ENCODE measurements around the gene XPO1.
"Not testable (repeated sequence)": the region's sequence is repeated elsewhere in the genome, so short reads cannot be mapped to it uniquely, and the experiment has no call there.

XPO1 gene

GRCh38 chr2:61538200-61538919, at the start of gene XPO1:
Gene XPO1, minus strand, starts transcription at chr2:61538356. Its CDS starts 4,459 bp downstream, at chr2:61533897.
- DNase-seq (ENCODE audit: low read depth in 2 of 2), result peak; percentile 99 to 100

- DNase-seq (ENCODE audit: low read depth in 2 of 2), result not testable (repeated sequence)
These were observed 48.8 kb upstream of the XPO1 start for GRCh38 chr2:61586928-61587327.

GRCh38 chr2:61585383-61585782, 47.2 kb upstream of the XPO1 start:
- no peak for DNase-seq (ENCODE audit: low read depth in 2 of 2)

- not testable (repeated sequence) for DNase-seq (ENCODE audit: low read depth in 2 of 2)
These were observed 46.2 kb upstream of the XPO1 start for GRCh38 chr2:61584368-61584767.

- no peak for DNase-seq (ENCODE audit: low read depth in 2 of 2)
These were observed 44.0 kb upstream of the XPO1 start for GRCh38 chr2:61582165-61582564.

DNA sequence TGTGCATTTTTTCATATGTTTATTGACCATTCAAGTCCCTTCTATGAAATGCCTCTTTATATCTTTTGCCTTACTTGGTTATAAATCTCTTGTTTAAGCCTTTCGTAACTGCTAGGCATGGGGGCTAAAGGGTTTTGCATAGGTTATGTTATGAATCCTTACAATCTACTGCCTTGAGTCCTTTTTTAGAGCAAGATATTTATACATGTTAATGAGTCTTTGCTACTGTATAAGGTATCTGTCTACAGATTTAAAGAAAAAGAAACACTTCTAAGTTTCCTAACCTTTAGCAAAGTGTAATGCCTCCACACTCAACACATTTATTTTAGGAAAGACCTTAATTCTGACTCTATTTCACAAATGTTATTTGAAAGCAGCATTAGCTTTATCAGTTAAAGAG, 43.6 kb upstream of the XPO1 start:
- DNase-seq (ENCODE audit: low read depth in 2 of 2), result no peak

DNA sequence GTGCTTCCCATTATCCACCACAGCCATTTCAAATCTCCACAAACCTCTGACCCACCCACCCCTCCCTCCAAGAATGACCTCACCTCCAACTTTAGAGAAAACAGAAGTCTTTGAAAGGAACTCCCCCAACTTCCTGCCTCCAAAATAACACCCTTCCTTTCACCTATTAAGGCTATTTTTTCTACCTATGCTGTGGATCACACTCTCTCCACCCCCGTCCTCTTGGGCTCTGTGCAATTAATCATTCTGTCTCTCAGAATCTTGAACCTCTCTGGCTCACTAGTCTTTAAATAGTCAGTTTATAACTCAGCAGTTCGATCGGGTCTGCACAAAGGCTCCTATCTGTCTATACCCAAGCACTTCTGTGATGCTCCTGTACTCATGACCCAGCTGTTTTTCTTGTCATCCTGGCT, 37.3 kb upstream of the XPO1 start:
- no peak for DNase-seq (ENCODE audit: low read depth in 2 of 2)

DNA sequence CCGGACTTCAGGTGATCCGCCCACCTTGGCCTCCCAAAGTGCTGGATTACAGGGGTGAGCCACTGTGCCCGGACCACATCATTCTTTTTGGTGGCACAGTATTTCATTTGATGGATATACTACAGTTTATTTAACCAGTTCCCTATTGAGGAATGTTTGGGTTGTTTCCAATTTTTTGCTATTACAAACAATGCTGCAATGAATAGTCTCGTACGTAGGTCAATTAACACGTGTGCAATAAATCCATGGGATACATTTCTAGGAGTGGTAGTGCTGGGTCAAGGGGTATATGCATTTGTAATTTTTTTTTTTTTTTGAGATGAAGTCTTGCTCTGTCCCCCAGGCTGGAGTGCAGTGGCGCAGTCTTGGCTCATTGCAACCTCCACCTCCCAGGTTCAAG, 28.4 kb upstream of the XPO1 start:
- DNase-seq (ENCODE audit: low read depth in 2 of 2), result no peak

DNA sequence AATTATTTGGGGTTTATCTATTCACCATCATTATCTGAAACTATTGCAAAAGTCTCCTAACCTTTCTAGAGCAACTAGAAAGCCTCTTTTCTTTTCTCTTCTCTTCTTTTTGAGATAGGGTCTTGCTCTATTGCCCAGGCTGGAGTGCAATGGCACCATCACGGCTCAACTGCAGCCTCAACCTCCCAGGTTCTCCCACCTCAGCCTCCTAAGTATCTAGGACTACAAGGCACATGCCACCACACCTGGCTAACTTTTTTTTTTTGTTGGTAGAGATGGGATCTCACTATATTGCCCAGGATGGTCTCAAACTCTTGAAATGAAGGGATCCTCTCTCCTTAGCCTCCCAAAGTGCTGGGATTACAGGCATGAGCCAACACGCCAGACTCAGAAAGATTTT, 24.5 kb upstream of the XPO1 start:
- DNase-seq (ENCODE audit: low read depth in 2 of 2), result no peak

GRCh38 chr2:61558160-61558559, 20.0 kb upstream of the XPO1 start:
- DNase-seq (ENCODE audit: low read depth in 2 of 2), result no peak

DNA sequence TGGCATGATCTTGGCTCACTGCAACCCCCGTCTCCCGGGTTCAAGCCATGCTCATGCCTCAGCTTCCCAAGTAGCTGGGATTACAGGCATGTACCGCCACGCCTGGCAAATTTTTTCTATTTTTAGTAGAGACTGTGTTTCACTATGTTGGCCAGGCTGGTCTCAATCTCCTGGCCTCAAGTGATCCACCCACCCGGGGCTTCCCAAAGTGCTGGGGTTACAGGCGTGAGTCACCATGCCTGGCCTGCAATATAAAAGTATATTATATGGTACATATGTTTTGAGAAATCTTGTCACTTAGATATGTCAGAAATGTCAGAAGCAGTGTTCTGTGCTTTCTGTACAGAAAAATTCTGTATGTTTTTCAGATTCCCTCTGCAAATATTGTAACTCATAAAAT, 19.2 kb upstream of the XPO1 start:
- DNase-seq (ENCODE audit: low read depth in 2 of 2), result no peak

- no peak for DNase-seq (ENCODE audit: low read depth in 2 of 2)
These were observed 16.4 kb upstream of the XPO1 start for GRCh38 chr2:61554604-61555003.

GRCh38 chr2:61550375-61551209, 12.4 kb upstream of the XPO1 start:
- no peak for DNase-seq (ENCODE audit: low read depth in 2 of 2)

- no peak for DNase-seq (ENCODE audit: low read depth in 2 of 2)
These were observed 11.4 kb upstream of the XPO1 start for GRCh38 chr2:61549546-61549945.

GRCh38 chr2:61543062-61543461, 4.9 kb upstream of the XPO1 start:
- no peak for DNase-seq (ENCODE audit: low read depth in 2 of 2)

DNA sequence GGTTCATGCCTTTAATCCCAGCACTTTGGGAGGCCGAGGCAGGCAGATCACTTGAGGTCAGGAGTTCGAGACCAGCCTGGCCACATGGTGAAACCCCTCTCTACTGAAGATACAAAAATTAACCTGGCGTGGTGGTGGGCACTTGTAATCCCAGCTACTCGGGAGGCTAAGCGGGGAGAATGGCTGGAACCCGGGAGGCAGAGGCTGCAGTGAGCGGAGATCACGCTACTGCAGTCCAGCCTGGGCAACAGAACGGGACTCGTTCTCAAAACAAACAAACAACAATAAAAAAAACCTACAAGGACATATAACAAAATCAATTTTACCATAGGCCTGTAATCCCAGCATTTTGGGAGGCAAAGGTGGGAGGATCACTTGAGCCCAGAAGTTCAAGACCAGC, 2.0 kb upstream of the XPO1 start:
- DNase-seq (ENCODE audit: low read depth in 2 of 2), result not testable (repeated sequence)

DNA sequence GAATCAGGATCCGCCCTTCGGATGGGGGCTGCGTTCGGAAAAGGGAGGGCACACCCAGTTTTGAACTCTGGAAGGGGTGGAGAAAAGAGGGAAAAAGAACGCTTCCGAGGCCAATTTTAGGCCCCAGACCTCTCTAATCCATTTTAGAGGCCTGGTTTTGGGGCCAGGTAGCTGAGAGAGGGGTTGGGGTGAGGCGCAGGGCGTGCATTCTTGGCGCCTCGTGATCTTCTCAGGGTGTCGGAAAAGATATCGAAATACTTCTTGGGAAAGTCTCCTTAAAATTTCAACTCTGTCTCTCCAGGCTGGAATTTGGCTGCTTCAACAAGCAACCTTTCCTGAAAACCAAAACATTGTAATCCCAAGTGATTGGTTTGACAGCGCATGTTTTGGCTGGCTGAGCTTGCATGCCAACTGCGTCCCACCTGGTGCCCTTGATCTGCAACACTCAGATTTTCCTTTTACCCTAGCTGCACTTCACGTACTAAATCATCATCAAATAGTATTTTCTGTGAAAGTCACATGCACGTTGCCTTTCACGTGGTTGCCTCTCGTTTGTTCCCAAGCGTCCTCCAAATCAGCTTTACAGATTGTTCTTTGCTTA, 864 bp upstream of the XPO1 start:
- peak; percentile 35 to 37 for DNase-seq (ENCODE audit: low read depth in 2 of 2)

DNA sequence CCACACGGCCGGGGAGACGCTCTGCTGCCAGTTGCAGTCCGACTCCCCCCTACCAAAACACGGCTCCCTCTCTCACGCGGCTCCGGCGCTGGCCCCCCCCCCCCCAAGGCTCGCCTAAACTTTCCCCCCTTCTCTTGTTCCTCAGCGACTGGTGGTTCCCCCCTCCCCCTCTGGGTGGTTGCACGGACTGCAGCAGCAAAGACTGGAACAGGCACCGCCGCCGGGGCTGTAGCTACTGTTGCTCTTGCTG, 281 bp downstream of the XPO1 start:
- DNase-seq (ENCODE audit: low read depth in 2 of 2), result no peak

DNA sequence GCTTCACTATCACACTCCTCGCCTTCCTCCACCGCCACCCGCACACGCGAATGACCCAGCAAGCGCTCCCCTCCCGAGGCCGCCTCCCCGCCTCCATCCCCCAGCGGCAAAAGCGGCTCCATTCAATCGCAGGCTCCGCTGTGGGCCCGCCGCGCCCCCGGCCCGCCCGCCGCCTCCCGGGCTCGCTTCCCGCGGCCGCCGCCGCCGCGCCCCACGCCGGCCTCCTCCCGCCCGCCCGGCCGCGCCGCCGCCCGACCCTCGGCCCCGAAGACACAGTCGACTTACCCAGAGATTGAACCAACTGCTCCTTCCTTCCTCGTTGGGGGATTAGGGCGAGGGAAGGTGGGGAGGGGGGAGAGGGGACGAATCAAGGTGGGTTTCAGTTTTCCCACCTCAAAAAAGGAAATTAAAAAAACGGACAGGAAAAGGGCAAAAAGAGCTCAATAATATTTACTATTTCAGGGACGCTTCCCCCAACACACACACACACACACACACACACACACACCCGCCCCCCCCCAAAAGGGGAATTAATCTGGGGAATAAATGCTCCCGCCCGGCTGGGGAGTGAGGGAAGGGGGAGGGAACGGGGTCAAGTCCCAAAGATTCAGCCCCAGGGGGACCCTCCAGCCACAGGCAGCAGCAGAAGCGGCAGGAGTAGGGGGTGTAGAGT, 743 bp downstream of the XPO1 start:
- DNase-seq (ENCODE audit: low read depth in 2 of 2), result peak in 1 of 2 experiments; percentile 17

- DNase-seq (ENCODE audit: low read depth in 2 of 2), result peak; percentile 71 to 77
These were observed 1.4 kb downstream of the XPO1 start for GRCh38 chr2:61536572-61537276.

DNA sequence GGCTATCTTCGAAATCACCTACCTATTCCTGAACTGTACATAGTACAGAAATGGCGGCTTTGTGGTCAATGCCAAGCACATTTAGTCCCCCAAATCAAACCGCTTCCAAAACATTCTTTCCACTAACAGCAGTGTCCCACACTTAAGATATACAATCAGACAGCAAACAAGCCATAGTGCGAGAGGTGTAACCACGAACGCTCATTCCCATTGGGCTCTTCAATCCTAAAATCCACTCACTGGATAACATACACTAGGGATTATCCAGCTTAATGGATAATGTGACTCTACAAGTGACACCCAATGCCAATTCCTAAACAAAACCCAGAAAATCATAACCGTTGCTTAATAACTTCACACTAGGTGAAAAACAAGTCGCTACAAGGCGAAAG, 2.0 kb downstream of the XPO1 start:
- DNase-seq (ENCODE audit: low read depth in 2 of 2), result no peak

DNA sequence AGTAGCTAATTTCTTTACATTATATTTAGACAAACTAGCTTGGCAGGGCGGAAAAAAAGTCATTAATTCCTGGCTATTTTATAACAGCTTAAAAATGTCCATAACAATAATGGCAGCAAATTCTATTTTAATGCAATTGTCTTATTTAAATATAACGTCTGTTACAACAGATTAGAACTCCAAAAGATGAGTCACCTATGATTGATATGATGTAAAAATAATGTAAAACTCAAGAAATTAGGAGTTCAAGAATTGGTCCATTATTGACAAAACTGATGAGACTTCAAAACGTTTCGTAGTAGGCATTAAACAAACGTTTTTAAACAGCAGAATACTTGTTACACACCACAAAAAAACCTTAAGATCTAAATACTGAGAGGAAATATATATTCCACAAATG, 2.7 kb downstream of the XPO1 start:
- DNase-seq (ENCODE audit: low read depth in 2 of 2), result no peak
